SK-N-SH (cell line): ENCODE results near the gene NEURL3. TPM values are rescaled to one million over a fixed set of nuclear protein-coding genes. Genes with fewer than 3 reads are reported as not detected.

Experiments
- CTCF ChIA-PET: fragments of 300-600, 350-600 bp; formaldehyde crosslinking; extraction: SDS; loops from one replicate; lab custom pipeline; 2021; lab: Yijun Ruan, JAX
- POLR2A ChIA-PET: fragments of 350-600 bp; sonication (Branson Sonifier 250); formaldehyde crosslinking; extraction: SDS; loops from one replicate; lab custom pipeline; 2020; ENCODE audit warnings: antibody characterized with exemption, inconsistent platforms; lab: Yijun Ruan, JAX
- DNase-seq: peaks from one replicate; pipeline ENCODE4 v3.0.0; 2012
- H2AFZ ChIP-seq: fragments of 200-600 bp; sonication (generic); 2 replicates; pipeline ENCODE4 v1.8.1; 2016; ENCODE audit warnings: antibody characterized with exemption, mild to moderate bottlenecking, low read depth
- H3F3A ChIP-seq: fragments of 200-600 bp; sonication (generic); replicated peaks from 2 replicates; pipeline ENCODE3; 2016; ENCODE audit warnings: antibody characterized with exemption, mild to moderate bottlenecking; ENCODE audit not compliant: insufficient read depth
- H3K27ac ChIP-seq, 2 experiments: fragments of 200-500 bp in 1 of 2; fragments of 200-600 bp in 1 of 2; sonication (Bioruptor generic) in 1 of 2; sonication (generic), shearing (Covaris generic) in 1 of 2; 2 replicates each; pipeline versions ENCODE4 v1.5.1 to v1.6.1; 2014 to 2016; ENCODE audit warnings: low read depth in 2 of 2, inconsistent platforms in 1 of 2, low read length in 1 of 2, mild to moderate bottlenecking in 1 of 2, mixed read lengths in 1 of 2
- H3K27me3 ChIP-seq: fragments of 200-600 bp; sonication (generic), shearing (Covaris generic); 2 replicates; pipeline ENCODE4 v1.6.1; 2016; ENCODE audit warnings: mixed run types; ENCODE audit not compliant: insufficient read depth
- H3K36me3 ChIP-seq, 2 experiments: fragments of 200-500 bp in 1 of 2; fragments of 200-600 bp in 1 of 2; sonication (Bioruptor generic) in 1 of 2; sonication (generic) in 1 of 2; replicated peaks in 1 of 2; 2 replicates each; pipeline versions ENCODE3 to v1.5.1; 2014 to 2016; ENCODE audit warnings: low read length in 1 of 2, mild to moderate bottlenecking in 1 of 2; ENCODE audit not compliant: insufficient read depth in 2 of 2, control insufficient read depth in 1 of 2
- H3K4me1 ChIP-seq, 2 experiments: fragments of 200-500 bp in 1 of 2; fragments of 200-600 bp in 1 of 2; sonication (Bioruptor generic) in 1 of 2; sonication (generic), shearing (Covaris generic) in 1 of 2; 2 replicates each; pipeline versions ENCODE4 v1.5.1 to v1.6.1; 2014 to 2016; ENCODE audit warnings: low read depth in 1 of 2, low read length in 1 of 2, mixed run types in 1 of 2; ENCODE audit not compliant: insufficient read depth in 2 of 2, control insufficient read depth in 1 of 2
- H3K4me2 ChIP-seq: fragments of 200-600 bp; sonication (generic), shearing (Covaris generic); 2 replicates; pipeline ENCODE4 v1.6.1; 2017; ENCODE audit warnings: mixed run types
- H3K4me3 ChIP-seq, 2 experiments: fragments of 200-500 bp in 1 of 2; fragments of 200-600 bp in 1 of 2; sonication (Bioruptor generic) in 1 of 2; sonication (generic), shearing (Covaris generic) in 1 of 2; 2 replicates each; pipeline versions ENCODE4 v1.5.1 to v1.8.1; 2014 to 2016; ENCODE audit warnings: low read depth in 2 of 2, inconsistent platforms in 1 of 2, low read length in 1 of 2, mild to moderate bottlenecking in 1 of 2, mixed read lengths in 1 of 2, moderate library complexity in 1 of 2
- H3K79me2 ChIP-seq: fragments of 200-600 bp; sonication (generic); 2 replicates; pipeline ENCODE4 v1.8.1; 2017; ENCODE audit warnings: mild to moderate bottlenecking; ENCODE audit not compliant: insufficient read depth
- H3K9ac ChIP-seq: fragments of 200-600 bp; sonication (generic); 2 replicates; pipeline ENCODE4 v1.6.1; 2017; ENCODE audit warnings: mixed run types
- H3K9me2 ChIP-seq: fragments of 200-600 bp; sonication (generic); 2 replicates; pipeline ENCODE4 v1.6.1; 2017; ENCODE audit warnings: mixed run types
- H3K9me3 ChIP-seq: fragments of 200-600 bp; sonication (generic); 2 replicates; pipeline ENCODE4 v1.6.1; 2017; ENCODE audit warnings: mixed run types, mild to moderate bottlenecking, moderate library complexity
- H4K20me1 ChIP-seq: fragments of 200-600 bp; sonication (generic); 2 replicates; pipeline ENCODE4 v1.6.1; 2017; ENCODE audit warnings: mild to moderate bottlenecking, mixed run types; ENCODE audit not compliant: insufficient read depth
- EP300 ChIP-seq, 2 experiments: IDR thresholded peaks; 2 replicates each; pipeline versions ENCODE4 v1.4.0 to v1.6.1; 2012; ENCODE audit warnings: borderline replicate concordance in 1 of 2, low read depth in 1 of 2, low read length in 1 of 2
- FOXM1 ChIP-seq: IDR thresholded peaks from 2 replicates; pipeline ENCODE4 v1.4.0; 2012; ENCODE audit warnings: low read depth, mild to moderate bottlenecking
- IRF3 ChIP-seq: fragments of 150-350 bp; IDR thresholded peaks from 2 replicates; pipeline ENCODE4 v1.6.1; 2016; ENCODE audit warnings: mild to moderate bottlenecking, low read depth, low read length
- MXI1 ChIP-seq: IDR thresholded peaks from 2 replicates; pipeline ENCODE4 v1.6.1; 2012; ENCODE audit warnings: mild to moderate bottlenecking, low read depth, low read length, improper control_type of control experiment
- NFIC ChIP-seq: IDR thresholded peaks from 2 replicates; pipeline ENCODE4 v1.4.0; 2012; ENCODE audit warnings: borderline replicate concordance
- PBX3 ChIP-seq: IDR thresholded peaks from 2 replicates; pipeline ENCODE4; 2012
- RAD21 ChIP-seq: IDR thresholded peaks from 2 replicates; pipeline ENCODE4 v1.6.1; 2012; ENCODE audit warnings: mild to moderate bottlenecking, low read length
- RXRA ChIP-seq: IDR thresholded peaks from 2 replicates; pipeline ENCODE4 v1.4.0; 2012; ENCODE audit warnings: low read depth, mild to moderate bottlenecking, borderline replicate concordance
- SMC3 ChIP-seq: IDR thresholded peaks from 2 replicates; pipeline ENCODE4 v1.6.1; 2012; ENCODE audit warnings: low read depth, low read length, improper control_type of control experiment
- TEAD4 ChIP-seq: IDR thresholded peaks from 2 replicates; pipeline ENCODE4 v1.4.0; 2012; ENCODE audit warnings: mild to moderate bottlenecking, borderline replicate concordance; ENCODE audit not compliant: insufficient read depth
- WGBS: methylation state at CpG from one replicate; pipeline ENCODE4 v1.1.6; 2017; ENCODE audit warnings: low lambda C conversion rate; 5-methylcytosine and 5-hydroxymethylcytosine counted together
- polyA plus RNA-seq, 3 experiments: library from polyadenylated mRNA; depleted of rRNA; stranded (reverse); fragments of >200 nt; gene quantifications; 2 replicates each; pipeline ENCODE4 v1.2.3, GENCODE V29; 2012

The NEURL3 gene
- polyA plus RNA-seq, 1 of the 3 experiments (the other 2 are of a cell fraction): 0.08 TPM

- DNase-seq: no peak
- Histone ChIP-seq H4K20me1 (peaks cover 22% of the 10 kb centered on the region; the same call in 1 of the 2 replicates), H3K9me2 (no peaks in the 10 kb centered on the region)
- POLR2A ChIA-PET: interaction anchor here (1.5 kb wide), 1 partner anchor 9 kb away, joined by 3 read pairs; no protein-coding TSS in a partner anchor
- TF ChIP-seq TEAD4: no peak
- no peak for TF ChIP-seq FOXM1
- TF ChIP-seq, all 33 proteins: peak for 0
- WGBS: 97% methylated on average over 24 of the region's 24 CpGs
- 0 out of 2 replicates have a peak, but pooled peaks cover 3% of the 10 kb centered on the region for H3K79me2 ChIP-seq
- H2AFZ ChIP-seq: no peak overlapping the region
- no peaks in the 10 kb centered on the region for H3K9me3 ChIP-seq
- CTCF ChIA-PET: interaction anchor here (1.6 to 8.6 kb wide), 4 partner anchors 9 to 29 kb away, joined by 3 to 91 read pairs (median 19); no protein-coding TSS in a partner anchor
- H3K27ac ChIP-seq: no peak overlapping the region
- H3K4me1 ChIP-seq: peaks cover 11 to 31% of the 10 kb centered on the region in 2 experiments; a peak in 3 of 4 replicates
- peaks cover 0 to 2% of the 10 kb centered on the region in 2 experiments for H3K36me3 ChIP-seq
- H3K27me3 ChIP-seq: no peaks in the 10 kb centered on the region
- H3F3A ChIP-seq: peaks cover 2% of the 10 kb centered on the region
- 0 out of 2 replicates have a peak overlapping the region, but pooled peaks have one; percentile 96 for H3K4me2 ChIP-seq
- no peak overlapping the region for H3K9ac ChIP-seq
- no peak overlapping the region for H3K4me3 ChIP-seq
Measured at GRCh38 chr2:96538487-96539214, 33.5 kb upstream of the NEURL3 start.

- Histone ChIP-seq H4K20me1 (peaks cover 22% of the 10 kb centered on the region; the same call in 1 of the 2 replicates), H3K4me2 (peak overlapping the region; percentile 96), H2AFZ (no peak overlapping the region), H3F3A (peaks cover 3% of the 10 kb centered on the region), H3K9me3 (no peaks in the 10 kb centered on the region), H3K79me2 (0 out of 2 replicates have a peak, but pooled peaks cover 3% of the 10 kb centered on the region), H3K4me1 (peaks cover 18 to 39% of the 10 kb centered on the region in 2 experiments; a peak in 3 of 4 replicates), H3K36me3 (no peaks in the 10 kb centered on the region), H3K4me3 (peak overlapping the region; percentile 69 to 79), H3K27me3 (no peaks in the 10 kb centered on the region), H3K9ac (peak overlapping the region; percentile 81; the same call in 1 of the 2 replicates), H3K27ac (no peak overlapping the region), H3K9me2 (no peaks in the 10 kb centered on the region)
- peak; percentile 20 for DNase-seq
- ChIA-PET POLR2A (interaction anchor here (1.5 kb wide), 1 partner anchor 10 kb away, joined by 3 read pairs; no protein-coding TSS in a partner anchor), CTCF (interaction anchor here (0.8 to 8.6 kb wide), 6 partner anchors 9 to 64 kb away, joined by 3 to 91 read pairs (median 4); no protein-coding TSS in a partner anchor)
- 93% methylated on average over 6 of the region's 36 CpGs for WGBS
- TF ChIP-seq RXRA: no peak
- TF ChIP-seq IRF3: no peak
- no peak for TF ChIP-seq EP300 (IDR thresholded peaks at IDR 0.05; ENCODE audit: borderline replicate concordance in 1 of 2, low read depth in 1 of 2, low read length in 1 of 2)
- no peak for TF ChIP-seq PBX3
- TF ChIP-seq MXI1: no peak
- no peak for TF ChIP-seq NFIC
- no peak for TF ChIP-seq RAD21
- TF ChIP-seq SMC3: no peak
Measured at GRCh38 chr2:96537734-96538486, 32.8 kb upstream of the NEURL3 start.
